ENCODE data around the gene XPA.

Gene XPA

DNA sequence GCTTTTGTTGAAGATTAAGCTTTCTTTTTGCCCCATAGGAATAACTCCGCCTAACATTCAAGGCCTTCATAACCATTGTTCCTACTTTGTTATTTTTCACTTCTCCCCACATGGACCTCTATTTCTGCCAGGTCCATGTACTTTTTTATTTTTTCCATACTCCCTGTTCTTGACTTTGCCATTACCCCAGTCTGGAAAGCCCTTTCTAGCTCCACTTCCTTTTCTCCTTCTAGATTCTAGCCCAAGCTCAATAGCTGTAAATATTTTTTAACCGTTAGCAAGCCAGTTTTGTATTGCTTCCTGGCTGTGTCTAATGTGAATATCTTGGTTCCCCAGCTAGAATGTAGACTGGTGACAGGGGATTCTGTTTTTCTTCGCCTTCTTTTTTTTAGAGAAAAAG is 37.4 kb downstream of the XPA start:
- in situ Hi-C loops (cut with HindIII; ENCODE audit: low sequenced_read_pairs) = no loop called here

DNA sequence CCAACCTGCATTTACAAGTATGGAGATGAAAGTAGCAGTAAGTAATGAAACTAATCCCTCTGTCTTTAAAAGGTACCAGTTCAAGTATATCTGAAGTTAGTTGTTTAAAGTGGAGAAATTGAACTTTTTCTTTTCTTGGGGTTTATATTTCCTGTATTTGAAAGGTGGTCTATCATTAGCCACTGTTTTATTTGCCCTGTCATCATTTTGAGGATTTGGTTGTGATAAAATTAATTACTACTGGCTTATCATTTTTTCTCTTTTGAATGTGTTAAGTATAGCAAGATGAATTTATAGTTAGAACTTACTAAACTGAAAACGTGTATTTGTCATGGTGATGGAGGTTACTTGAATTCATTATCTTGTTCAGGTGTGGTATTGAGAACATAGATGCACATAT is 38.4 kb downstream of the XPA start:
- in situ Hi-C loops (cut with HindIII; ENCODE audit: low sequenced_read_pairs) = no loop called here

DNA sequence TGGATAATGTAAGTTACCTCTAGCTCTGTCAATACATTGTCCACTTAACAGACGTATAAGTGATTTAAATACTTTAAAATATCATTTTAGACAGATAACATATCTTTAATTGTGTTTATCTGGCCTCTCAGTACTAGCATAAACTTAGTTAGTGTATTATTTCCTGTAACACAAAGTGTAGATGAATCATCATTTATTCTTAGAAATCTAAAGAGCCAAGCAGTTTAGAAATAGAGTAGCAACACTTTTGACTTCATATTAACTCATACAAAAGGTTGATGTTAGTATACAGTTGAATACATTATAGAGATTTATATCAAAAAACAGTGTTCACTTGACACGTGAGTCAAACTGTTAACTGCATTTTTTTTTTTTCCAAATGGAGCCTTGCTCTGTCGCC is 45.5 kb downstream of the XPA start:
- in situ Hi-C loops (cut with HindIII; ENCODE audit: low sequenced_read_pairs) = no loop called here

DNA sequence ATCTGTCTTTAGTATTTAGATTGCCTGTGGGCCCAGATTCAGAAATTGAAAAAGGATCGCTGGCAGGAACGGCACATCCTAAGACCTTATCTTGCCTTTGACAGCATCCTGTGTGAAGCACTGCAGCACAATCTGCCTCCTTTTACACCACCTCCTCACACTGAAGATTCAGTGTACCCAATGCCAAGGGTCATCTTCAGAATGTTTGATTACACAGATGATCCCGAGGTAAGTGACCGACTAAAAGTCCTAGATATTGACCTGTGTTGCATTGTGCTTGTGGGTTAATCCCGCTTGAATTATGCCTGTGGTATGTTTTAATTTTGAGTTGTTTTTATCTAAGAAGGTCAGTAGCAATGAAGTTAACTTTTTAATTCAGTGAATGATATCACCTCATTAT is 49.1 kb downstream of the XPA start:
- in situ Hi-C loops (cut with HindIII; ENCODE audit: low sequenced_read_pairs) = no loop called here

DNA sequence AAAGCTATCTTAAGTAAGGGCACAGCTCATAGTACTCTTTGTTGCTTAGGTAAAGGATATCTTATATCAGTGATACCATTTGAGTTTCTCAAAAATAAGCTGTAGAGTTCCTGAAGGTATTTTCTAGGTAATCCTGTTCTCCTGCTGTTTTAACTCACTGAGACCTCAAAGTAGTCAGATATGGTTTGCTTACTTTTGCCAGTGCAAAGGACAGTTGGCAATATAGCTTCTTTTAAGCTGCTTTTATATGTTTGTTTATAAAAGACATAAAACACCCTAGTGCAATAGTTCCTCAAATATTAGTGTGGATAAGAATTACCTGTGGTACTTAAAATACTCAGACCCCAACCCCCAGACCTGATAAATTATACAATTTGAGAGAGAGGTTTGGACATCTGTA is 51.4 kb downstream of the XPA start:
- in situ Hi-C loops (cut with HindIII; ENCODE audit: low sequenced_read_pairs) = no loop called here

DNA sequence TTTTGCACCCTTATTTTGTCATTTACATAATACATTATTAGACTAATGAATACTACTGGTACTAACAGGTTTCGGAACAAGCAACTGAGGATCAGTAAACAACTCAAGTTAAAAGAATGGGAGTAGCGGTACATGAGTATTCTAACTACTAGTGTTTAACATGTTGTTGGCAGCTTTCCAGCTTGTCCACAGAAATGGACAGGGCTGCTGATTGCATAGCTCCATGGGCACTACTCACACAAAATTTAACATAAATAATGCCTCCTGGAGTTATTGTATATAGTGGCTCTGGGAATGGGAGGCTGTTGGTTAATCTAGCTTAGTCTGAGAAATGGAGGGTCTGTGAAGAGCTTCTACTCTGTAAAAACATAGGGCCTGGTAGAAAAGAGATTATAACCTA is 56.8 kb downstream of the XPA start:
- in situ Hi-C loops (cut with HindIII; ENCODE audit: low sequenced_read_pairs) = no loop called here

DNA sequence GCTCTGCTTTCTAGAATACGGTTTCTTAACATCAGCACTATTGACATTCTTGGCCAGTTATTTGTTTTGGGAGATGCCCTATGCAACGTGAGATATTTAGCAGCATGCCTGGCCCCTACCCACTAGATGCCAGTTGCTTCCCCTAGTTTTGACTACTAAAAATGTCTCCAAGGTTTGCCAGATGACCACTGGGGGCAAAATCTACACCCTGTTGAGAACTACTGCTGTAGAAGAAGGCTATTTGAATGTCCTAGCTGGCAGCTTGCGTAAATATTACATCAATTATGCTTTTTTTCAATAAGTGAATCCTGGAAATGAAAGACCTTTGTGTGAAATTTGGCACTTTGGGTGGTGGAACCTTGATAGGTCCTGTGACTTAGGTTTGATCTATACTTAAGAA is 58.5 kb downstream of the XPA start:
- in situ Hi-C loops (cut with HindIII; ENCODE audit: low sequenced_read_pairs) = no loop called here

DNA sequence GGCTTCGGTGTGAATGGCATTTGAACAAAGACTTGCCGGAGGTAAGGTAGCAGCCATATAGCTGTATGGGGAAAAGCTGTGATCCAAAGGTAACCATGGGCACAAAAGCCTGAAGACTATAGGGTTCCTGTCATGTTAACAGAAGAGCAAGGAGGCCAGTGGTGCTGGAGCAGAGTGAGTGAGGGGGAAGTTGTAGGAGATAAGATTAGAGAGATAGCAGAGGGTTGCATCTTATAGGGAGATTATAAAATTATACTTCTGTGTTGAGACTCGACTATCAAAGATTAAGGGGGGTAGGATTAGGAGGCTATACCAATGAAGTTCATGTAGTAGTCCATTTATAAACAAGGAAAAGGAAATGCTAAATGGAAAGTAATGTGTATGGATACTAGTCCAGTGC is 60.2 kb downstream of the XPA start:
- in situ Hi-C loops (cut with HindIII; ENCODE audit: low sequenced_read_pairs) = no loop called here

DNA sequence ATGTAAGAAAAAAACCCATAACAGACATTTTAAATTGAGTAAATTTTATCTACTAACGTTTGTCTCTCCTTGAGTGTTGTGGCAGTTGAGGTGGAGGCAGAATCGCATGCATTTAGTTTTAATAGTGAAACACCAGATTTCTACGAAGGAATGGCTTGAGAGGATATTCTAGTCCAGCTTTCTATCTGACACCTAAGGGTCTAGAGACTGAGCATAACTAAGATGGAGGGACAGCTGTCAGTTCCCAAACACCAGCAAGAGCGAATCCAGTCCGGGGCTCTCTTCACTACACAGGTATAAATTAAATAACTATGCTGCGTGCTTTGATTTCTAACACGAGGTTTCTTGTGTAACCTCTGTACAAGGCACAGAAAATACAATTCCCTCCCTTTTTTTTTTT is 62.1 kb downstream of the XPA start:
- in situ Hi-C loops (cut with HindIII; ENCODE audit: low sequenced_read_pairs) = no loop called here

DNA sequence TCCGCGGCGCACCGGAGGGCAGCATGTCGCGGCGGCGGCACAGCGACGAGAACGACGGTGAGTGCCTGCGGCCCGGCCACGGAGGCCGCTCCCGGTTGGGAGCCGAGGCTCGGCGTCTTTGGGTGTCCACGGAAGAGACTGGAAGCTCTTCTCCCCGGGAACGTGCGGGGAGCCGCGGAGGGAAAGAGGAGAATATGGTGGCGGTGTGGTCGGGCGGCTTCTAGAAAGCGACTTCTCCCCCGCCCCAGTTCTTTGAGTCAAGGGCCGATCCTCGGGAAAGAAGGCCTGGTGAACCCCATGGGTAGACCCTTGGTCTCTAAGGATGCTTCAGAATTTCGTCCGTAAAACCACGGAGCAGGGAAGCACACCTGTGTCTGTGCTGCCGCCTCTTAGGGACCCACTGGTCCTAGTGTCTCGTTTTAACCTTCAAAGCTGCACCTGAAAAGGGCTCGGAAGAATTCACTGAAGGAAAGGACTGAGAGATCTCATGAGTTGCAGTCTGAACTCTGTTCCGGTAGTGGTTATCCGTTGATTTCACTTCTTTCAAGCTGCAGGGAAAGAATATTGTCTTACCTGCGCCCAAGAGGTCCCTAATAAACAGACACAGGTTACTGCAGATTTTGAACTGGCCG is 63.2 kb downstream of the XPA start:
- in situ Hi-C loops (cut with HindIII; ENCODE audit: low sequenced_read_pairs) = no loop called here

DNA sequence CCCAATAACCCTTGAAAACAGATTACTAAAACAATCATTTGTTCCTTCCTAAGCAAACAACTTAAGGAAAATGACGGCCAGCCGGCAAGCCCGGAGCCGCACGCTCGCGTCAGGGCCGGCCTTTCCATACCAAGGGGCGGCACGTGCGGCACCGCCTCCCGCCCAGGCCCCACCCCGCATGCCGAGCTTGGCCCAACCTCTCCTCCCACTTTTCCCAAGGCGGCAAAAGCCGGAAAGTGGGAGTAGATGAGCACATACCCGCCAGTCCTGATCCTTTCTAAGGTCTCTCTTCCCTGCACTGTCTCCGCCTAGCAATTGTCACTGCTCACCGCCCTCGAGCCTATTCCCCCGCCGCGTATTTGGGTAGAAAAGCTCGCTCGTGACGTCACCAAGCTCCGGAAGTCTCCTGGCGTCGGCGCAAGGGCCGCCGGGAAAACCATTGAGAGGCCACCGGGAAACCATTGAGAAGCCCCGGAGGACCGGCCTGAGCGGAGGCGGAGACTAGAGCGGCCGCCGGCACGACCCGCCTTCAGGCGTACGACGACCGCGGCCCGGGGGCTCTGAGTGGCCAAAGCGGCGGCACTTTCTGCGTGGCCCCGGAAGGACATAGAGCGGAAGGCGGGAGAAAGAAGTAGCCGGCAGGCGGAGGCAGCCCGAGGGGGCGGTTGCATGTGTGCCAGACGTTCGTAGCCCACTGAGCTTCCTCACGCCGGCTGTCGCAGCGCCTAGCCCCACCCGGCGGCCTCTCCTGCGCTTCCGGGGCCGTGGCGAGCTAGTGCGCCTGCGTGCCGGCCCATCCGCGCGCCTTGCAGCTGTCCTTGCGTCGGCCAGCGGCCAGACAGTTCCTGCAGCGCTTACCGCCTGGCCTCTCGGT is 63.9 kb downstream of the XPA start, which contains the start of the genes NCBP1 and TSTD2:
Gene NCBP1 (plus strand): TSS at position 837 of the 874 bp plus-strand sequence. CDS start 61 bp downstream, outside the sequence.
Gene TSTD2 (minus strand): TSS at position 384 of the 874 bp plus-strand sequence. CDS start 5,806 bp downstream, outside the sequence.
- in situ Hi-C loops (cut with HindIII; ENCODE audit: low sequenced_read_pairs) = no loop called here

DNA sequence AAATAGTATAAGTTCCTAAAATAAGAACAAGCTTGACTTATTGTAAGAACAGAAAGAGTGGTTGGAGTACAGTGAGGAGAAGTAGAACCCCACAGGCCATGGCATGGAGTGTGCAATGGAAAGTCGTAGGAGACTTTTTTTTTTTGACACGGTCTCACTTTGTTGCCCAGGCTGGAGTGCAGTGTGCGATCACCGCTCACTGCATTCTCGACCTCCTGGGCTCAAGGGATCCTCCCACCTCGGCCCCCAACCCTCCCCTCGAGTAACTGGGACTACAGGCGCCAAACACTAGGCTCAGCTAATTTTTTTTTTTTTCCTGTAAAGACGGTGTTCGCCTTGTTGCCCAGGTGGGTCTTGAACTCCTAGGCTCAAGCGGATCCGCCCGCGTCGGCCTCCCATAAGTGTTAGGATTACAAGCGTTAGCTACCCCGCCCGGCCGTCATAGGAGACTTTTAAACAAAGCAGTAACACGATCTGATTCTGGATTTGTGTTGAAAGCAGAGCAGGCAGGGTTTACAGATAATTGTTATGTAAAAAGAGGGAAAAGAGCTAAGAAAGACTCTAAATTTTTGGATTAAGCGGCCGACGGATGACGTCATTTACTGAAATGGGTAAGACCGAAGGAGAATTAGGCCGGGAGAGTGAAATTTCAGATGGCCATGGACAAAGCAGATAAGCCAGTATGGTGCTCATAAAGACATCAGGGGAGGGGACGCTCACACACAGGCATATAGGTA is 64.7 kb downstream of the XPA start:
- in situ Hi-C loops (cut with HindIII; ENCODE audit: low sequenced_read_pairs) = no loop called here

DNA sequence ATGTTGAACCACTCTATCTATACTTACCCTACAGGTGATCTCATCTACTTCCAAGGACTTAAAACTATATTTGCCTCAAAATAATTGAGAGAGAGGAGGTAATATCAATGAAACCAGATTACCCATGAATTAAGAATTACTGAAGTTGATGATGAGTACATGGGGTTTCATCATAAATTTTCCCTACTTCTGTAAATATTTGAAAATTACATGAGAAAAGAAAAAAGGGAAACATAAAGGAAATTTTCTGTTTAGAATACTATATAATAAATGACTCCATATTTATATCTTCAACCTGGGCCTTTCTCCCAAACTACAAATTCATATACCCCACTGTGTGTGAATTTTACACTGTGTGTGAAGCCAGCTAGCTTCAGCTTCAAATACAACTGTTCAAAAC is 66.5 kb downstream of the XPA start:
- in situ Hi-C loops (cut with HindIII; ENCODE audit: low sequenced_read_pairs) = no loop called here

DNA sequence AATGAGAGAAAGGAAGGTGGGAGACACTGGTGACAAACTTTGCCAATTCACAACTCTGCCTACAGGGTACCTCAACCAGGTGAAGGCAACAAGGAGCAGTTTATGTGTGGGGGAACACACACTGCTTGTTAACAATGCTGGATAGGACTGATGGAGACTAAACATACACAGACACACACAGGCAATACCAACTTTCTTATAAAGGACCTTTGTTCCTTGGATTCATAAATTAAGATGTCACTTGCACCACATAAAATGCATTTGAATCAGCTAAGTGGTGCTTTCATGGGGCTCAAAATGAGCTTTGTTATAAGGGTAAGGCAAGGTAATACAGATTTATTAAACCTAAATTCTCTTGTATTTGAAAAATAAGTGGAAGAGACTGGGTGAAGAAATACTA is 68.0 kb downstream of the XPA start:
- in situ Hi-C loops (cut with HindIII; ENCODE audit: low sequenced_read_pairs) = no loop called here

DNA sequence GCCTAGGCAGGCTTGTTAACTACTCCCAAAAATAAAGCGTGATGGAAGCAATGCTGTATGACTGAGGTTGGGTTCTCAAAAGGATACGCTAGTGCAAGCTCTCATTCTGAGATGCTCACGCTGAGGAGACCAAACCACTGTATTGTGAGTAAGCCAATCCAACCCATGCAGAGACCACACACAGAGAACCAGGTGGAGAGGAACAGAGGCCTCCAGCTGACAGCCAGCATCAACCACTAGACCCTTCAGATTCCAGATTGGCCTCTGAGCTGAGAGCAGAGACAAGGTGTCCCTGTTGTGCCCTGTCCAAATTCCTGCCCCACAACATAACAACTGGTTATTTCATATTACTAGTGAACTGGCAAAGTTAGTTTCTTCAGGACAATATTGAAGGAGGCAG is 68.5 kb downstream of the XPA start:
- in situ Hi-C loops (cut with HindIII; ENCODE audit: low sequenced_read_pairs) = no loop called here

DNA sequence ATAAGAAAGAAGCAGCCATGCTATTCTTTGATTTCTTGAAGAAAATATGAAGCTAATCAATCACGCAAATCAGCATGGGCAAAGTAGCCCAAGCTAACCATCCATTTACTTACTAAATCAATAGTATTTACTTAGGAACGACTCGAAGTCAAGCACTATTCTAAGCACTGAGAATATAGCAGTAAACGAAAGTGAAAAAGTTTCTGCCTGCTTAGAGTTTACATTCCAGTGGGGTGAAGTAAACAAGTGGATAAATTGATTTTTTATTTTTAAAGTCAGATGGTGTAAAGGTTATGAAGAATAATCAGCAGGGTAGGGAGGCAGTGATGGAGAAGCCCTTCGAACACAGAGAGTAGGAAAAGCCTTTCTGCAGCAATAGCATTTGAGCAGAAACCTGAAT is 69.5 kb downstream of the XPA start:
- in situ Hi-C loops (cut with HindIII; ENCODE audit: low sequenced_read_pairs) = no loop called here

DNA sequence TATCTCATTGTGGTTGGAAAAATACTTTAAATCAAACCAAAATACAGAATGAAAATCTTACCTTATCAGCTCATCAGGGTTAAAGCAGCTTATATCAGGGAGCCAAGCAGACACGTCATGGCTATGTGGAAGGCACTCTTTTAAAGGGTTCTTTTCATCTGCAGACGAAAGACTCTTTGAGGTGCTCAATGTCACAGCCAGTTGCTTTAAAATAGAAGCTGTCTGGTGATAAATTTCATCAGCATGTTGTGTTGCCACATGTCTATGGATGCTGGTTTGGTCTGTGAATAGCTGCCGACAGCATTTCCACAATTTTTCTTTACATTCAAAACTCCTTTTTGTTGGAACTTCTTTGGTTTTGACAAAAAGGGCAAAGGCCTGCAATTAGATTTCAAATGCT is 71.5 kb downstream of the XPA start:
- in situ Hi-C loops (cut with HindIII; ENCODE audit: low sequenced_read_pairs) = no loop called here
